Neuronal stem cell (in vitro differentiated cells): ENCODE data around the gene PCK1. TPM values are rescaled to one million over a fixed set of nuclear protein-coding genes. Genes with fewer than 3 reads are reported as not detected.
"Not testable (repeated sequence)": the region's sequence is repeated elsewhere in the genome, so short reads cannot be mapped to it uniquely, and the experiment has no call there.

Experiments
- DNase-seq: peaks from one replicate; pipeline ENCODE4 v3.0.0-alpha.2; 2013; ENCODE audit warnings: low spot score
- H2AFZ ChIP-seq: one replicate; pipeline ENCODE4 v1.6.1; 2013; ENCODE audit warnings: mild to moderate bottlenecking, low read length, inconsistent platforms
- H2AK5ac ChIP-seq: 2 replicates; pipeline ENCODE4 v1.6.1; 2013; ENCODE audit warnings: low read depth, mild to moderate bottlenecking, inconsistent platforms, low read length, moderate library complexity, mixed read lengths
- H2BK120ac ChIP-seq: 2 replicates; pipeline ENCODE4 v1.6.1; 2013; ENCODE audit warnings: low read depth, mild to moderate bottlenecking, inconsistent platforms, low read length, moderate library complexity, mixed read lengths
- H2BK12ac ChIP-seq: one replicate; pipeline ENCODE4 v1.6.1; 2013; ENCODE audit warnings: low read length, inconsistent platforms
- H2BK15ac ChIP-seq: 2 replicates; pipeline ENCODE4 v1.6.1; 2013; ENCODE audit warnings: mild to moderate bottlenecking, low read length, inconsistent platforms, mixed read lengths
- H2BK5ac ChIP-seq: one replicate; pipeline ENCODE4 v1.6.1; 2013; ENCODE audit warnings: inconsistent platforms, mild to moderate bottlenecking, low read length, moderate library complexity
- H3K14ac ChIP-seq: one replicate; pipeline ENCODE4 v1.6.1; 2013; ENCODE audit warnings: low read length, inconsistent platforms
- H3K18ac ChIP-seq: 2 replicates; pipeline ENCODE4 v1.6.1; 2013; ENCODE audit warnings: low read length, inconsistent platforms
- H3K23ac ChIP-seq: 2 replicates; pipeline ENCODE4 v1.6.1; 2013; ENCODE audit warnings: low read depth, mild to moderate bottlenecking, mixed read lengths, low read length, inconsistent platforms; ENCODE audit not compliant: poor library complexity
- H3K27ac ChIP-seq: replicated peaks from 3 replicates; pipeline ENCODE4 v1.5.1; 2013; ENCODE audit warnings: low read length, inconsistent platforms
- H3K27me3 ChIP-seq, 3 experiments: 2 replicates each; pipeline ENCODE4 v1.6.1; 2013; ENCODE audit warnings: low read length in 3 of 3, mild to moderate bottlenecking in 2 of 3, inconsistent platforms in 1 of 3, low read depth in 1 of 3, mixed read lengths in 1 of 3, moderate library complexity in 1 of 3; ENCODE audit not compliant: control insufficient read depth in 3 of 3, insufficient read depth in 3 of 3
- H3K36me3 ChIP-seq, 2 donors: replicated peaks in 1 of 2; 2 replicates each; pipeline ENCODE4 v1.6.1; 2013; ENCODE audit warnings: low read length in 2 of 2; ENCODE audit not compliant: control insufficient read depth in 2 of 2, insufficient read depth in 2 of 2
- H3K4ac ChIP-seq: 2 replicates; pipeline ENCODE4 v1.6.1; 2013; ENCODE audit warnings: inconsistent platforms, mild to moderate bottlenecking, low read length, moderate library complexity
- H3K4me1 ChIP-seq, 2 donors: 1 replicate in 1 of 2; 2 replicates in 1 of 2; pipeline ENCODE4 v1.6.1; 2013; ENCODE audit warnings: low read length in 2 of 2, low read depth in 1 of 2; ENCODE audit not compliant: control insufficient read depth in 2 of 2, insufficient read depth in 1 of 2
- H3K4me2 ChIP-seq: one replicate; pipeline ENCODE4 v1.6.1; 2013; ENCODE audit warnings: mild to moderate bottlenecking, low read length, inconsistent platforms; ENCODE audit not compliant: insufficient read depth, poor library complexity, severe bottlenecking
- H3K4me3 ChIP-seq, 2 donors: 2 replicates each; pipeline ENCODE4 v1.5.1; 2013; ENCODE audit warnings: low read length in 2 of 2, mild to moderate bottlenecking in 2 of 2, inconsistent platforms in 1 of 2, moderate library complexity in 1 of 2
- H3K79me1 ChIP-seq: one replicate; pipeline ENCODE4 v1.6.1; 2013; ENCODE audit warnings: low read depth, mild to moderate bottlenecking, inconsistent platforms, low read length, moderate library complexity
- H3K9ac ChIP-seq: one replicate; pipeline ENCODE4 v1.6.1; 2013; ENCODE audit warnings: mild to moderate bottlenecking, low read depth, low read length, inconsistent platforms; ENCODE audit not compliant: poor library complexity
- H3K9me3 ChIP-seq, 2 donors: replicated peaks in 1 of 2; 2 replicates each; pipeline versions ENCODE3 to v1.6.1; 2013; ENCODE audit warnings: low read length in 2 of 2, mild to moderate bottlenecking in 2 of 2, inconsistent platforms in 1 of 2, low read depth in 1 of 2, mixed read lengths in 1 of 2, moderate library complexity in 1 of 2; ENCODE audit not compliant: control insufficient read depth in 2 of 2, insufficient read depth in 1 of 2
- H4K8ac ChIP-seq: one replicate; pipeline ENCODE4 v1.6.1; 2013; ENCODE audit warnings: low read depth, mild to moderate bottlenecking, inconsistent platforms, low read length, moderate library complexity
- H4K91ac ChIP-seq: one replicate; pipeline ENCODE4 v1.6.1; 2013; ENCODE audit warnings: low read length, low read depth, mild to moderate bottlenecking, inconsistent platforms; ENCODE audit not compliant: poor library complexity
- WGBS, 2 donors: extraction: QIAGEN DNeasy Blood & Tissue Kit; methylation state at CpG; one replicate each; pipeline ENCODE4 v1.1.7; 2013; ENCODE audit warnings: missing lambda C conversion rate in 2 of 2, mixed read lengths in 1 of 2; ENCODE audit not compliant: insufficient read length in 2 of 2, insufficient replicate concordance in 1 of 2; ENCODE audit errors: extremely low coverage in 2 of 2; 5-methylcytosine and 5-hydroxymethylcytosine counted together
- polyA plus RNA-seq, 2 experiments: library from polyadenylated mRNA; stranded (reverse); fragments of 200-250 nt; gene quantifications; one replicate each; pipeline ENCODE4 v1.2.3, GENCODE V29; 2013

The PCK1 gene
- polyA plus RNA-seq (2013, experiment 1 of 2), result not detected
- not detected for polyA plus RNA-seq (2013, experiment 2 of 2)

DNA sequence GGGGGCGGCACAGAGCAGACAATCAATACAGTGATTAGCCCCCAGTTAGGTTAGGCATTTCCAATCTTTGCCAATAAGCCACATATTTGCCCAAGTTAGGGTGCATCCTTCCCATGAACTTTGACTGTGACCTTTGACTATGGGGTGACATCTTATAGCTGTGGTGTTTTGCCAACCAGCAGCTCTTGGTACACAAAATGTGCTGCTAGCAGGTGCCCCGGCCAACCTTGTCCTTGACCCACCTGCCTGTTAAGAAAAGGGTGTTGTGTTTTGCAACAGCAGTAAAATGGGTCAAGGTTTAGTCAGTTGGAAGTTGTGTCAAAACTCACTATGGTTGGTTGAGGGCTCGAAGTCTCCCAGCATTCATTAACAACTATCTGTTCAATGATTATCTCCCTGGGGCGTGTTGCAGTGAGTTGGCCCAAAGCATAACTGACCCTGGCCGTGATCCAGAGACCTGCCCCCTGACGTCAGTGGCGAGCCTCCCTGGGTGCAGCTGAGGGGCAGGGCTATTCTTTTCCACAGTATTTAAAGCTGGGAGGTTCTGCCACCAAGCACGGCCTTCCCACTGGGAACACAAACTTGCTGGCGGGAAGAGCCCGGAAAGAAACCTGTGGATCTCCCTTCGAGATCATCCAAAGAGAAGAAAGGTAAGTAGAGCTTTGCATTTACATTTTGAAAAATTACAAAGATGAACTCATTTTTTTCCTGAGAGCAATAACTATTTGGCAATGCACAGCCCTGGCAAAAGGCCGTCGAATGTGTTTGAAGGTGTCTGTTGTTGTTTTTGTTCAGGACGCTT is at the start of gene PCK1:
Gene PCK1, plus strand, starts transcription at position 557 of the 802 bp plus-strand sequence. CDS start 302 bp downstream, outside the sequence.
- no CpG with 5 or more reads among the region's 14 CpGs for WGBS, 2 donors
- H3K18ac ChIP-seq, result no peak within 1 kb of the TSS
- no peak within 1 kb of the TSS for H3K4me2 ChIP-seq
- no peaks in the 10 kb centered on the region for H3K79me1 ChIP-seq
- no peak within 1 kb of the TSS for H2BK5ac ChIP-seq
- no peak within 1 kb of the TSS for H4K8ac ChIP-seq
- H3K36me3 ChIP-seq, result no peaks in the 10 kb centered on the region
- H2BK15ac ChIP-seq, result no peak within 1 kb of the TSS
- peak within 1 kb of the TSS in 1 of 2 donors; percentile 24 for H3K4me3 ChIP-seq
- H3K27me3 ChIP-seq, result peaks cover 0 to 49% (median 0%) of the 10 kb centered on the region in 3 experiments
- H3K4ac ChIP-seq, result no peak within 1 kb of the TSS
- DNase-seq, result no peak
- H4K91ac ChIP-seq, result no peak within 1 kb of the TSS
- H2BK12ac ChIP-seq, result no peak within 1 kb of the TSS
- H2AFZ ChIP-seq, result no peak within 1 kb of the TSS
- peak within 1 kb of the TSS; percentile 55 for H3K9ac ChIP-seq
- no peak within 1 kb of the TSS for H3K23ac ChIP-seq
- no peak within 1 kb of the TSS for H2BK120ac ChIP-seq
- no peak within 1 kb of the TSS for H3K27ac ChIP-seq
- no peaks in the 10 kb centered on the region for H3K4me1 ChIP-seq
- H3K9me3 ChIP-seq, result no peaks in the 10 kb centered on the region
- no peak within 1 kb of the TSS for H2AK5ac ChIP-seq
- H3K14ac ChIP-seq, result no peak within 1 kb of the TSS

DNA sequence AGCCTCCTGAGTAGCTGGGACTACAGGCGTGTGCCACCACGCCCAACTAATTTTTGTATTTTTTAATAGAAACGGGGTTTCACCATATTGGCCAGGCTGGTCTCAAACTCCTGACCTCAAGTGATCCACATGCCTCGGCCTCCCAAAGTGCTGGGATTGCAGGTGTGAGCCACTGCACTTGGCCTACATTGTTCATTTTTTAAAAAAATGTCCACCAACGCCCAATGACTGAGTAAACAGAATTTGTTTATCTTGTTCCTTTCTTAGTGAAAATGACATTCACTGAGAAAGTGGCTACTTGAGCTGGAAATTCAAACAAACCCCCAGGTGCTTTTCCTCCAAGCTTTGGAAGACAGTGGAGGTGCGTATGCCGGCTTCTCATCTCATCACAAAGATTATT is 49.2 kb upstream of the PCK1 start:
- no CpG with 5 or more reads among the region's 7 CpGs for WGBS, 2 donors
- H3K9ac ChIP-seq, H4K8ac ChIP-seq, H3K18ac ChIP-seq, H3K14ac ChIP-seq, H4K91ac ChIP-seq, H3K4me2 ChIP-seq, H3K4me1 ChIP-seq, H2BK5ac ChIP-seq, H2AK5ac ChIP-seq, H3K23ac ChIP-seq, H2BK15ac ChIP-seq, H3K4ac ChIP-seq, H3K4me3 ChIP-seq, H3K36me3 ChIP-seq, H3K9me3 ChIP-seq, H3K79me1 ChIP-seq, DNase-seq, H2AFZ ChIP-seq, H3K27ac ChIP-seq, H2BK12ac ChIP-seq, H2BK120ac ChIP-seq: not testable (repeated sequence)
- H3K27me3 ChIP-seq, result peaks cover 0 to 44% (median 0%) of the 10 kb centered on the region in 3 experiments

DNA sequence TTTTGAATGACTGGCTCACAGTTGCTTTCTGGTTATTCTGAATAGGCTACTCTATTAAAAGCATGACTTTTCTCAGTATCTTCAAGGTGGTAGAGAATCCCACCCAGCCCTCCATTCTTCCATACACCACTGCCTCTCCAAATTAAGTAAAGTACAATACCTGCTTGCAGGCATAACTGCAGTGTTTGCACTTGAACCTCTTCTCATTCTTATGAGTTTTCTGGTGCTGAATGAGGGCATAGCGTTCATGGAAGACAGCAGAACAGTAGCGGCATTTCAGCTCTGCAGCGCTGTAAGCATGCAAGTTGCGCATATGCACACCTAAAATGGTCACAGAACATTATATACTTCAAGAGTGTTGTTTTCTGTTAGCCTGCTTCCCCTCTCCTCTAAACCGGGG is 48.5 kb upstream of the PCK1 start:
- Histone ChIP-seq H2BK15ac (no peak overlapping the region), H2BK12ac (no peak overlapping the region), H3K27ac (no peak overlapping the region), H2AFZ (no peak overlapping the region), H2AK5ac (no peak overlapping the region), H3K4ac (no peak overlapping the region), H2BK120ac (no peak overlapping the region), H3K23ac (no peak overlapping the region), H3K9me3 (peaks cover 0 to 2% of the 10 kb centered on the region in 2 donors), H3K4me2 (no peak overlapping the region), H3K14ac (no peak overlapping the region), H3K4me3 (no peak overlapping the region), H3K79me1 (no peaks in the 10 kb centered on the region), H3K27me3 (peaks cover 0 to 43% (median 0%) of the 10 kb centered on the region in 3 experiments), H4K8ac (no peak overlapping the region), H3K4me1 (peaks cover 0 to 5% of the 10 kb centered on the region in 2 donors), H3K9ac (no peak overlapping the region), H4K91ac (no peak overlapping the region), H2BK5ac (no peak overlapping the region), H3K36me3 (no peaks in the 10 kb centered on the region), H3K18ac (no peak overlapping the region)
- no CpG with 5 or more reads among the region's 5 CpGs for WGBS, 2 donors
- no peak for DNase-seq

GRCh38 chr20:57513199-57513598 is 47.7 kb upstream of the PCK1 start:
- Histone ChIP-seq H3K4me2 (no peak overlapping the region), H4K8ac (no peak overlapping the region)
- no CpG with 5 or more reads among the region's 1 CpG for WGBS, 2 donors

More at GRCh38 chr20:57513199-57513598, 47.7 kb upstream of the PCK1 start:
- no peak overlapping the region for H2BK12ac ChIP-seq
- no peaks in the 10 kb centered on the region for H3K9me3 ChIP-seq
- no peak overlapping the region for H3K14ac ChIP-seq
- H3K23ac ChIP-seq, result no peak overlapping the region
- H2BK120ac ChIP-seq, result no peak overlapping the region
- H3K36me3 ChIP-seq, result no peaks in the 10 kb centered on the region
- H3K18ac ChIP-seq, result no peak overlapping the region
- no peaks in the 10 kb centered on the region for H3K79me1 ChIP-seq
- no peak overlapping the region for H2AFZ ChIP-seq
- no peak overlapping the region for H2AK5ac ChIP-seq
- H3K27me3 ChIP-seq, result peaks cover 0 to 45% (median 0%) of the 10 kb centered on the region in 3 experiments
- no peak for DNase-seq
- H4K91ac ChIP-seq, result no peak overlapping the region
- H3K9ac ChIP-seq, result no peak overlapping the region
- H2BK5ac ChIP-seq, result no peak overlapping the region
- peaks cover 0 to 5% of the 10 kb centered on the region in 2 donors for H3K4me1 ChIP-seq
- no peak overlapping the region for H3K27ac ChIP-seq
- no peak overlapping the region for H2BK15ac ChIP-seq
- no peak overlapping the region for H3K4ac ChIP-seq
- H3K4me3 ChIP-seq, result no peak overlapping the region
